Posterior cingulate gyrus (tissue), 11 donors: ENCODE measurements around the gene MIEF1.

Experiments
- DNase-seq, 10 donors: peaks; one replicate each; pipeline versions ENCODE4 v3.0.0 to v3.0.0-alpha.2; 2020 to 2021; ENCODE audit warnings: mixed read lengths in 3 of 10
- intact Hi-C: fragments of 100-400 bp; cut with DNase I; formaldehyde crosslinking; loops from one replicate; pipeline ENCODE4 v1.15.1; 2023

MIEF1 gene

DNA sequence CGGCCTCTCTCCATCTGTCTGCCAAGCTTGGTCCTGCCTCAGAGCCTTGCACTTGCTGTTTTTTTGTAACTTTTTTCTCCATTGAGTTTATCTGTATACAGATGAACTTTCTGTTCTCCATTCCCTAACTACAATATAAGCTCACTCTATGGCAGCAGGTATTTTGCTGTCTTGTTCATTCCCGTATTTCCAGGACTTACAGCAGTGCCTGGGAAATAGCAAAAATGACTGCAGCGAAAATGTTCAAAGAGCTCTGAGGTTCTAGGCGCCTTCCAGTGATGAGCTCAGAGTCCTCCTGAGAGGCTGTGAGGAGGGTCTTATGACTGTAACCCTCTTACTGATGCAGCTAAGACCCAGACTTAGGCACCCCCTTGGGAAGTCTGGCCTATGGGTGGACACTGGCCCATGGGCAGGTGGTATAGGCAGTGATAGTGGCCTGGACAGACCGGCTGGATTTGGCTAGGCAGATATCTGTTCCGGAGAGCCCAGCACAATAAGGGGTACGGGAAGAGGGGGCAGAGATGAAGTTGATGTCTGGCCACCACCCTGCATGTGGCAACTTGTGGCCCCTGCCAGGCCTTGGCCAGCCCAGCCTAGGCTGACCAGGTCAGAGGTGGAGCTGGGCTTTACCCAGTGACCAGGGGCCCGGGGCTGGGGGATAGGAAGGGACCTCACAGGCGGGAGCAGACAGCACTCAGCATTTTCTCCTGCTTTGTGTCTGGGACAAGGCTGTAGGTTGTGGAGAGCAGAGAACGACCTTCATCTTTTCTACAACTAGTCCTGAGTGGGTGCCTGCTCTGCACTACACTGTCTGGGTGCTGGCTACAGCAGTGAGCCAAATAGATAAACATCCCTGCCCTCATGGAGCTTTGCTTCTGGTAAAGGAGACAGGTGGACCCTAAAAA lies 22.9 kb downstream of the MIEF1 start:
- DNase-seq = peak in 2 of 10 donors; percentile 39 to 52

DNA sequence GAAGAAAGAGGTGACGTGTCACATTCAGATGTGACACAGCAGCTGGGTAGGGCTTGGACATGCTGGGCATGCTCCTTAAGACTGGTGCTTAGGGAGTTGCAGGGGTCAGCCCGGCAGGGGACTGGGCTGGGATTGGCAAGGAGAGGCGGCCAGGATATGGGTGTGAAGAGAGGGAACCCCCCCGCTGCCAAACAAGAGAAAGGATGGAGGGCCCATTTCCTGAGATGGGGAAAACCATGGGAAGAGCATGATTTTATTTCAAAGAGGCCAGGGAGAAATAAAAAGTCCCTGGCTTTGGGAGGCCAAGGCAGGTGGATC lies 23.5 kb downstream of the MIEF1 start:
- DNase-seq = peak in 2 of 10 donors; percentile 10 to 67

More for the DNA sequence above, 22.9 kb downstream of the MIEF1 start:
- intact Hi-C loops = loop anchor here (5.0 kb wide), 3 partner anchors 33 to 373 kb away; partner anchors contain the start of gene CBX7

DNA sequence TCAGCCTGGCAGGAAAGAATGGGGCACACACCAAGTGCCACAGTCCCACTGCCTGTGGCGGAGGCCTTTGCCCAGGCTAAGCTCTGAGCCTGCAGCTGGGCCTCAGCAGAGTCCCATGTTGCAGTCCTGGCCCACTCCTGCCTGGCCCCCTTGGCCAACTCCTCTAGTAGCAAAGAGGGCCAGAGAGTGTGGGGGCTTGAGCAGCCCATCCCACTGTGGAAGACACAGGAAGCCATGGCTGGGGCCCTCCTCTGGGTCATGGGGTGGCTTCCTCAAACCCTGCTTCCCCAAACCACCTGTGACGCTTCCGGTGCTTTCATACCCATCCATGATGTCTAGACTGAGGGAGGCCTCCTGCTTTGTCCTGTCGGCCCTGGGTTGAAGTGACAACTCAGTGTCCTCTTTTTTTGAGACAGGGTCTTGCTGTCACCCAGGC lies 24.7 kb downstream of the MIEF1 start:
- peak in 3 of 10 donors; percentile 49 to 68 (median 57) for DNase-seq
- intact Hi-C loops = loop anchor here (5.0 kb wide), 2 partner anchors 34 to 354 kb away; no protein-coding TSS in a partner anchor

More for the DNA sequence above, 23.5 kb downstream of the MIEF1 start:
- intact Hi-C loops = loop anchor here (5.0 kb wide), 2 partner anchors 33 to 353 kb away; no protein-coding TSS in a partner anchor

DNA sequence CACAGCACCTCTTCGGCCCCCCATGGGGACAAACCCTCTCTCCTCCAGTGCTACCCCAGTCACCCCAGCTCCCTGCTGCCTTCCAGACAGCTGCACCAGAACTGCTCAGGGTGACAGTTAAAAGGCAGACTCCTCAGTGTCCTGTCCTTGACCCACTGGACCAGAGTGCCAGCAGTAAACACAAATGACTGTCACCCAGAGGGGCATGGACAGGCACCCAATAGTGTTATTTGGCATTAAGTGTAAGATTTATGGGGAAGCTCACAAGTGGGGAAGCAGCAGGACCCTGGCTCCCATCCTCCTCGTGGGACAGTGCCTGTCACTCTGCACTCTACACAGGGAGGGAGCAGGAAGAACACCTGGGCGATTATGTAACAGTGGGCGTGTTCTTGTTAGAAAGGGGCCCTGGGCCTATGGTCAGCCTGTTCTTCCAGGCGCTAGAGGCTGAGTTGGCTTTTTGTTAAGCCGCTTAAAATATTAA lies 25.4 kb downstream of the MIEF1 start:
- DNase-seq = peak in 2 of 10 donors; percentile 39 to 54
- intact Hi-C loops = loop anchor here (5.0 kb wide), 2 partner anchors 35 to 355 kb away; no protein-coding TSS in a partner anchor

DNA sequence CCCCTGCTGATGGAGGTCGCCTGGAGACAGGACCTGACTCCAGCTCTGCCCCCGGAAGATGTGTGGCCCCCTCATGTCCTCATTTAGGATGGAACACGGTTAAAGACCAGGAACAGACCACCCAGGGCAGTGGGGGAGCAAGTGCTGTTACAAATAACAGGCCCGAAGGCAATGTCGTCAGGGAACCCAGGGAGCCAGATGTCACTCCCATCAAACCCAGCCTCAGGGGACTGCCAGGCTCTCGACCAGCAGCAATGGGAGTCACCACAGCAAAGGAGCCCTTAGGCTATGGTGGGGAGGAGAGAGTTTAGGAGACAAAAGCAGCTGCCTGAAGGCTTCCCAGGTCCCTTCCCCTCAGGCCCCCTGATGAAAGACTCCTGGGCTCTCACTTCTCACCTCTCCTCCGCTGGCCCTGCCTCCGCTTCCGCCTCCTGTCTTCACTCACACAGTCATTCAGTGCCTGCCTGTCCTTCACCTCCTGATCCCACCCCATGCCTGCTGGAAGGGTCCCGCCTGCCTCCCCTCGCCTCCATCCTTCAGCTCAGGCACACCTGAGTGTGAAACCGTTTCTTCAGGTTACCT lies 26.1 kb downstream of the MIEF1 start:
- intact Hi-C loops = loop anchor here (2.0 to 5.0 kb wide), 3 partner anchors 36 to 356 kb away; no protein-coding TSS in a partner anchor

DNA sequence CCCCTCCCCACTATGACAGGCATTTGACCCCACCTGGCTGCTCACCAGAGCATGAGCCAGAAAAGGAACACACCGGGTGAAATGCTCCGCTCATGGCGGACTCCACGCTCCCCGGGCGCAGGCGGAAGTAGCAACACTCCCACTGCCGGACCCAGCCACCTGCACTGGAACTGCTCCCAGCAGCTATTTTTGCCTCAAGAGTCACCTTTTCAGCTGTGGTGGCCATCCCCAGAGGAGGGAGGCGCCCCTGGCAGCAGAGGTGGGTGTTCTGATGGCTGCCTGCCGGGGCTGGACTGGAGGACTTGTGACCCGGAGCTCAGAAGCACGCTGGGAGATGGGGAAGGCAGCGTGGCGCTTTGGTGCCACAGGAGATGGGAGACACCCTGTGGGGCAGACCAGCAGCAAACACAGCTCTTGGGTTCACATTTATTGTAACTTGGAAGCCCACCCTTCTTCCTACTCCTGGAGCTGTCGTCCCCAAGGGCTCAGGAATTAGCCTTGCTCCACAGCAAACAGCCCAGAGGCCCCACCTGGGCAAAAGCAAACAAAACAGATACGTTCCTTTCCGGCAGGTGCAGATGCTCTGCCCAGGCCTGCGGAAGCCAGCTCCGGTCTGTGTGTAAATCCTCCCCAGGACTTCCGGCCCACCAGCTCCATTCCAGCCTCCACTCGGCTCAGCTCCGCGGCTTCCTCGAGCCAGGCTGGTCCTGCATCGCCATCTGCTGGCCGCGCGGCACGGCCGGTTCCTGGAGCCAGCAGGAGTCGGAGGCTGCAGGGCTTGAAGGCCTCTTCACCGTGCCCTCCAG lies 26.8 kb downstream of the MIEF1 start:
- DNase-seq = peak; percentile 88 to 99 (median 94)
- intact Hi-C loops = loop anchor here (2.0 to 5.0 kb wide), 3 partner anchors 37 to 357 kb away; no protein-coding TSS in a partner anchor

More for the DNA sequence above, 26.1 kb downstream of the MIEF1 start:
- DNase-seq = peak in 3 of 10 donors; percentile 64 to 73 (median 69)

DNA sequence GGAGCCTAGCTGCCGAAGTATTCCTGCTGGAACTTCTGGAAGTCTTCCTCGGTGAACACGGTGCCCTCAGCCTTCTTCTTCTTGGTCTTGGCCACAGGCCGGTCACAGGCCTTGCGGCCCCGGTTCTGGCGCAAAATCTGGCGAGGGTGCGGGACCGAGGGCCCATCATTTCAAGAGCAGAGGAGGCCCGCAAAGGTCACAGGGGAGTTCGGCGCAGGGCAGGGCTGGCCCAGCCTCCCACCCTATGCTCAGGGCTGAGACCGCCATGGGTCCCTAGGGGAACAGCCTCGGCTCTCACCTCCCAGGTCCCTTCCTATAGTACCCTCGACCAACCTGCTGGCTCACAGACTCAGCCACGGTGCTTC lies 27.4 kb downstream of the MIEF1 start:
- intact Hi-C loops = loop anchor here (2.0 to 5.0 kb wide), 3 partner anchors 37 to 357 kb away; no protein-coding TSS in a partner anchor
- DNase-seq = no peak

DNA sequence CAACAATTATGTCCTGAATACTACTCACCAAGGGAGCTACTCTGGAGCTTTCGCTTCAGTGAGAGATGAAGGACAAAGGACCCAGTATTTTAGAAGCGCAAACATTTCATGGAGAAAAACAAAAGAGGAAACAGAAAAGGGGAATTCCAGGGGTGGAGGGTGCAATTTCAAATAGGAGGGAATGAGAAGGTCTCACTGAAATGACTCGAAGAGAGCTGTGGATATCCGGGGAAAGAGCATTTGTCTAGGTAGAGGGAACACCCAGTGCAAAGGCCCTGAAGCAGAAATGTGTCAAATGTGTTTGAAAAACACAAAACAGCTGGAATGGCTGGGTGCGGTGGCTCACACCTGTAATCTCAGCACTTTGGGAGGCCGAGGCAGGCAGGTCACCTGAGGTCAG lies 28.0 kb downstream of the MIEF1 start:
- intact Hi-C loops = loop anchor here (5.0 kb wide), 1 partner anchor 817 kb away; the partner anchor contains the start of gene ADSL
- DNase-seq = no peak

DNA sequence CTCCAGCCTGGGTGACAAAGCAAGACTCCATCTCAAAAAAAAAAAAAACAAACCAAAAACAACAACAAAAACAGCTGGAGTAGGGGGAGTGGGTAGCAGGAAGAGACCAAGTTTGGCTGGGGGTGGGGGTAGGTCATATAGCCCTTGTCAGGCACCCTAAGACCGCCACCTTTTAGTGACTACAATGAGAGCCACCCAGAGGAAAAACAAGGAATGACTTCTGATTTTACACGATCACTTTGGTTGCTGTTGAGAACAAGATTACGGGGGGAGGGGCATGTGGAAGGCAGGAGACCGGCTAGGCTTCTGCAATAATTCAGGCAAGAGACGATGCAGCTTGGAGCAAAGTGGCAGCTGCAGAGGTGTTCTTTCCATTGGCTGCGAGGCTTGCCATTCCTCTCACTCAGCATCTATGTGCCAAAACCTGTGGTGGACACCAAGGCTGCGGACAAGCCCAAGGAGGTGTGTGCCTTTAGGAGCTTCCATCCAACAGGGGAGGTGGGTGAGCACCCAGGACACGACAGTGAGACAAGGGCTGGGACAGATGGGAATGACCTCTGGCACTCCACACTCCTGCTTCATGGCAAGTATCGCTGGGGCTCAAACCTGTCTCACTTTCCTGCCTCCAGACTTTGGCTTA lies 28.7 kb downstream of the MIEF1 start:
- peak in 2 of 10 donors; percentile 17 to 41 for DNase-seq

DNA sequence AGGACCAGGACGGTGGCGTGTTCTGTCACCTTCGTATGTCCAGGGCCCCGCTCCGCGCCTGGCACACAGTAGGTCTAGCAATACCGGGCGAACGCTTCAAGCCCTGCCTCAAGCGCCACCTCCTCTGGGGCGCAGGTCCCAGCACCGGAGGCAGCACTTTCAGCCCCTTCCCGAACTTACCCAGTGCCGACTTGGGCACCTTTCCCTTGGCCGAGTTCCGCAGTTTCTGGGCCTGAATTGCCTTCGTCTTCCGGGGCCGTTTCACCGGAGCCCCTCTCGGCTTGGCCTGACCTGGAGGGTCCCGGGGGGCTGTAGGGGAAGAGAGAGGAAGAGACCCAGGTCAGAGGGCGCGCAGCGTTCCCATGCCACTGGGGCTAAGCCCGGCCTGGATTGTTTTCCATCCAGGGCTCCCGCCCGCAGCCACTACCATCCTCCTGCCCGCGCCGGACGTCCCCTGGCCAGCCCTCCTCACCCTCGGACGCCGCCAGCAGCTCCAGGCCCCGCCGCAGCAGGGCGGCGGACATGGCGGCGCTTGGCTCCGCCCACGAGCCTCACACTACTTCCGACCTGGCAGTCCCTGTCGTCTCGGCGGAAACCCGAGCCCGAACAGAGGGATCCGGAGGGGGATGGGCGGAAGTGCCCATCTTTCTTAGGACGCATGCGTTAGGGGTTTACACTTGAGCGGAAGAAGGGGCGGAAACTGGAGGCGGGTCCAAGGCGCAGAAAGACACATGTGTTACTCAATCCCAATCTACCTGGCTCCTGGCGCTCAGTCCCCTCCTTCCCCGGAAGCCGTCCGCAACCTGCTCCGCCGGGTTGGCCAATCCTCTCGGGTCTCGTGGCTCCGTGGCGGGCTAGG lies 30.4 kb downstream of the MIEF1 start, which contains the start of gene RPS19BP1:
Gene RPS19BP1 (minus strand): TSS at position 534 of the 859 bp plus-strand sequence. CDS start 10 bp downstream, at position 524.
- intact Hi-C loops = loop anchor here (5.0 kb wide), 1 partner anchor 815 kb away; the partner anchor contains the start of gene ADSL
- DNase-seq = peak; percentile 96 to 99 (median 98)

More for the DNA sequence above, 28.7 kb downstream of the MIEF1 start:
- intact Hi-C loops = loop anchor here (5.0 kb wide), 1 partner anchor 816 kb away; the partner anchor contains the start of gene ADSL

DNA sequence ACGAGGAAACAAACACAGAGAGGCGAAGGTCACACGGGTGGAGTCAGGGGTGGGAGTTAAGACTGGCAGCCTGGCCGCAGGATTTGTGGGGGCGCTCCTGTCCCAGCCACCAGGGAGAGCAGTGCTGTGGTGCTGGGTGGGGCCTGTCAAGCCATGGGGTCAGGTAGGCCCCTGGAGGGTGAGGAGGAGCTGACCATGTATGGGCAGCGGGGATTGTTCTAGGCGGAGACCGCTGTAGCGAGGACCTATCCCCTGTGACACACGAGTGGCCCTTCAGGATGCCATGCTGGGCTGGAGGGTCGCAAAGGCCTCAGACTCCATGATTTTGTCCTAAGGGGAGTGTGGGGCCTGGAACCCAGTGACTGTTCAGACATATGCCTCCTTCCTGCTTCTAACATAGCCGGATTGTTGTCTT lies 32.0 kb downstream of the MIEF1 start:
- intact Hi-C loops = loop anchor here (5.0 kb wide), 1 partner anchor 813 kb away; the partner anchor contains the start of gene ADSL

DNA sequence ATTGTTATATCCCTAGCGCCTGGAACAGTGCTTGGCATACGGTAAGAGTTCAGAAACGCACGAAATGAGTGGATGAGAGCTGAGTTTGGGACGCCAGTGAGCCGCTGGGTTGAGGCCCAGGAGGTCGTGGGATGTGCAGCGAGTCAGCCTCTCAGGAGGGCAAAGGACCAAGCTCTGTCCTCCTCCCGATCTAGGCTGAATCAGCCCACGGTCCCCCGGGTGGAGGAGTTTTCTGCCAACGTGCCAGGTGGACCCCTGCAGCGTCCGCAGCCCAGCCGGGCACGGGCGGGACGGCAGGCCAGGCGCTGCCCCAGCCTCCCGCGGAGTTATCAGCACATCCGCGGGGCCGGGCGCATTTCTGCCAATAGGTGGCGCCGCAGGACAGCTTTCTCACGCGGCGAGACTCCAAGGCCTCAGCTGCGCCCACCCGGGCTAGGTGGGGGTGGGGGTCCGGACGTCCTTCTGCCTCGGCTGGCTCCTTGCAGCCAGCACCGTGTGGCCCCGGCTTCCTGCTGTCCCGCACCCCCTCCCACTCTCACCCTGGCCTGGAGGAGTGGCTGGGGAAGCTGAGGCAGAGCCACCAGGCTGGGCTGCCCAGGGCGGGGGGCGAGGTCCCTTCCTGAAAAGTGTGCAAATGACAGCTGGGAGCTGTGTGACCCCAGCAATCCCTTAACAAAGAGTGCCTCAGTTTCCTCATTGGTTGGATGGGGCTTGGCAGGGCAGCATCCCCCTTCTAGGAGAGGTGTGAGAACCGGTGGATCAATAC lies 32.7 kb downstream of the MIEF1 start:
- DNase-seq = peak; percentile 70 to 98 (median 87)
- intact Hi-C loops = loop anchor here (5.0 kb wide), 2 partner anchors 503 to 813 kb away; partner anchors contain the start of gene ADSL

More for the DNA sequence above, 32.0 kb downstream of the MIEF1 start:
- peak in 2 of 10 donors; percentile 60 to 75 for DNase-seq

DNA sequence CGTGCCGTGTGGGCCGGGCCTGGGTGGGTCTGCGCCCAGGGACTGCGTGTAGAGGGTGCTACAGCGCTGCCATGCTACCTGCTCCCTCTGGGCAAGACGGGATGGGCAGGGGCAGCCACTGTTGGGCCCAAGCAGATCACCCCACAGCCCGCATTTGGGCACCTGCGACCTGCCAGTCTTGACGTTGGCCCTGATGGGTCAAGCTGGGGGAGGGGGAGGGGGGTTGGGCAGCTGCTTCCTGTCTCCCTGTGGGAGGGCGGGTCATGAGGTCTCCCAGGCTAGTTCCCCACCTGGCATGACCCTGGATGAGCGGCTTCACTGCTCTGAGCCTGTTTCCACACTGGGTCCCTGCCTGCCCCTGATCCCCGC lies 33.3 kb downstream of the MIEF1 start:
- peak in 3 of 10 donors; percentile 64 to 83 (median 67) for DNase-seq
- intact Hi-C loops = loop anchor here (5.0 kb wide), 1 partner anchor 502 kb away; no protein-coding TSS in a partner anchor

DNA sequence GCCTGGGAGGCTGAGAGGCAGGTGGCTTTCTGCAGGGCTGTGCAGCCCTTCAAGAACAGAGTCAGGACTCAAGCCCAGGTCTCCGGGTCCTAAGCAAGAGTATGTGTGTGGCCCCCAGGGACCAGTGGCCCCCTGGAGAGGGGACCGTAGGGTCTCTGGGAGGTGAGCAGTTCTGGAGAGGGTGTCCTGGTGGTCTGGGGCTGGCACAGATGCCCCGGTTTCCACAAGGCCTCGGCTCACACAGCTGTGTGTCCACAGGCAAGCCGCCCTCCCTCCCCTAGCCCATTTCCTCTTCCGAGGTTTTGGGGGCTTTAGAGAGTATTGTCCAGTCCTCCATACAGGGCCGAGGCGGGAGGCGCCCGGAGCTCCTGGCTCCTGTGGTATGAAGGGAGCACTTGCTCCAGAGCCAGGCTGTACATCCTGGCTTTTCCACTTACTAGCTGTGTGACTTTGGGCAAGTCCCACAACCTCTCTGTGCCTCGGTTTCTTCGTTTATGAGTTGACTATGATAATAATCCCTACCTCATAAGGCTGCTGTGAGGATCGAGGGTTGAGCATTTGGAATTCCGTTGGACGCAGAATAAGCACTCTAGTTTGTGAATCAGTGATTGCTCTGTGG lies 33.9 kb downstream of the MIEF1 start:
- intact Hi-C loops = loop anchor here (5.0 kb wide), 1 partner anchor 501 kb away; no protein-coding TSS in a partner anchor
- peak in 1 of 10 donors; percentile 72 for DNase-seq

DNA sequence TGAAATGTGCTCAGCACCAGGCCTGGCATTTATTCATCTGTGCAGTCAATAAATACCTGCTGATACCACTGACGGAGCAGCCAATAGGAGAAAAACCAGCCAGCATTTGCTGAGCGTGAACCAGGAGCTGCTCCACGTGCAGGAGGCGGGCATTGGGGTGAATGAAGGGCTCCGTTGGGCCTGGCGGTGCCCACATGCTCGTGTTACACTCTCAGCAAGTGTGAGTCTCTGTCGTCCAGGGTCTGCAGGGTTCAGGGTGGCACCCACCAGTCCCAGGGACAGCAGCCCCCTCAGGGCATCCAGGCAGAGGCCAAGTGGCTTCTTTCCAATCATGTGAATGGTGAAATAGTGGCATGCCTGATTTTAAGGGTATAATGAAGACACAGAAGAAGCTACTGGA lies 34.6 kb downstream of the MIEF1 start:
- intact Hi-C loops = loop anchor here (5.0 kb wide), 1 partner anchor 501 kb away; no protein-coding TSS in a partner anchor

DNA sequence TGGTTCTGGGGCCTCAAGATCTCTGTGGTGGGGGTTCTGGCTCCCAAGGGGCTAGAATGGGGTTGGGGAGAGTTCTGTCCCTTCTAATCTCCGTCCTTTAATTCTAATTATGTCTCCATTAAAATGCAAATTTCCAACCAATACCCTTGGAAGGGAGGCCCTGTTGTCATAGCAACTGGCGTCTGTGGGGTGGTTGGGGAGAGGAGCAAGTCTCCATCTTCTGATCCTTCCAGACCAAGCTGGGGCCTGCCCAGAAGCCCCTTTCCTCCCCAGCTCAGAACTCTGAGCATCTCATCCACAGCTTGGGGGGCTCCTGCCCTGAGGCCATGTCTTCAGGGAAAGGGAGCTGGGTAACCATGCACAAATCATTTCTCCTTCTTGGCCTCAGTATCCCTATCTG lies 35.9 kb downstream of the MIEF1 start:
- DNase-seq = peak in 1 of 10 donors; percentile 69
- intact Hi-C loops = loop anchor here (5.0 kb wide), 1 partner anchor 499 kb away; no protein-coding TSS in a partner anchor

More for the DNA sequence above, 34.6 kb downstream of the MIEF1 start:
- peak in 1 of 10 donors; percentile 60 for DNase-seq
